Endothelial cell of umbilical vein (primary cell): ENCODE results near the gene RHOH.

Source experiments
- EZH2 ChIP-seq: IDR thresholded peaks from 2 replicates; pipeline ENCODE4 v1.6.1; 2012; ENCODE audit warnings: borderline replicate concordance, low read depth, mild to moderate bottlenecking, moderate library complexity, low read length, inconsistent platforms; ENCODE audit not compliant: severe bottlenecking
- FOS ChIP-seq: IDR thresholded peaks from 2 replicates; pipeline ENCODE4 v1.6.1; 2011; ENCODE audit warnings: mild to moderate bottlenecking, low read length, moderate library complexity, borderline replicate concordance; ENCODE audit not compliant: insufficient read depth
- MYC ChIP-seq: IDR thresholded peaks from one replicate; pipeline ENCODE4 v1.6.1; 2011; ENCODE audit warnings: mild to moderate bottlenecking, low read depth, low read length
- POLR2A ChIP-seq: IDR thresholded peaks from 2 replicates; pipeline ENCODE4 v1.6.1; 2012; ENCODE audit warnings: low read depth, mild to moderate bottlenecking, control low read depth, low read length
- POLR2AphosphoS5 ChIP-seq: IDR thresholded peaks from 2 replicates; pipeline ENCODE4 v1.6.1; 2012; ENCODE audit warnings: low read depth, mild to moderate bottlenecking, control low read depth, low read length, moderate library complexity; ENCODE audit not compliant: insufficient read depth
- TF ChIP-seq, protein P1 (sequence below), 2 donors: IDR thresholded peaks; 1 replicate in 1 of 2; 2 replicates in 1 of 2; pipeline ENCODE4 v1.5.1; 2011; ENCODE audit warnings: low read length in 2 of 2, mild to moderate bottlenecking in 2 of 2, moderate library complexity in 2 of 2, control low read depth in 1 of 2, inconsistent platforms in 1 of 2, low read depth in 1 of 2; ENCODE audit not compliant: insufficient read depth in 1 of 2; ENCODE audit errors: extremely low read depth in 1 of 2
- TF ChIP-seq, protein P2 (sequence below): IDR thresholded peaks from 2 replicates; pipeline ENCODE4 v1.6.1; 2011; ENCODE audit not compliant: insufficient read depth, insufficient read length

DNA sequence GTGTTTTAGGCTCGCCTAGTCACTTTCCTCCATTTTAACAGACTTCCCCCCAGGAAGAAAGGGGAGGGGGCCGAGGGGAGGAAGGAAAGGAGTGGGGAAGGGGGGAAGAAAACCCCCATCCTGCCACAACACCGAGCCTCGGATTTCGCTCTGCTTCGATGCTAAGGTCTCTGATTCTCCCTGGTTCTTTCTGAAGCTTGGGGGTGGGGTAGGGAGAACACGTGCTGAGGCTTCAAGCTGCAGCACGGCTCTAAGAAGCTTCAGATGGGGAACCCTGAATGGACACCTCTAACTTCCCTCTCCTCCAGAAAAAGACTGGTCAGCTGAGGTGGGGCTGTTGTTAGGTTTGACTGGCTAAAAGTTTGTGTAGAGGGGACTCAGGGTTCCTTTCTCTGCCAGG, 61.8 kb downstream of the RHOH start:
- TF ChIP-seq, protein P1, sequence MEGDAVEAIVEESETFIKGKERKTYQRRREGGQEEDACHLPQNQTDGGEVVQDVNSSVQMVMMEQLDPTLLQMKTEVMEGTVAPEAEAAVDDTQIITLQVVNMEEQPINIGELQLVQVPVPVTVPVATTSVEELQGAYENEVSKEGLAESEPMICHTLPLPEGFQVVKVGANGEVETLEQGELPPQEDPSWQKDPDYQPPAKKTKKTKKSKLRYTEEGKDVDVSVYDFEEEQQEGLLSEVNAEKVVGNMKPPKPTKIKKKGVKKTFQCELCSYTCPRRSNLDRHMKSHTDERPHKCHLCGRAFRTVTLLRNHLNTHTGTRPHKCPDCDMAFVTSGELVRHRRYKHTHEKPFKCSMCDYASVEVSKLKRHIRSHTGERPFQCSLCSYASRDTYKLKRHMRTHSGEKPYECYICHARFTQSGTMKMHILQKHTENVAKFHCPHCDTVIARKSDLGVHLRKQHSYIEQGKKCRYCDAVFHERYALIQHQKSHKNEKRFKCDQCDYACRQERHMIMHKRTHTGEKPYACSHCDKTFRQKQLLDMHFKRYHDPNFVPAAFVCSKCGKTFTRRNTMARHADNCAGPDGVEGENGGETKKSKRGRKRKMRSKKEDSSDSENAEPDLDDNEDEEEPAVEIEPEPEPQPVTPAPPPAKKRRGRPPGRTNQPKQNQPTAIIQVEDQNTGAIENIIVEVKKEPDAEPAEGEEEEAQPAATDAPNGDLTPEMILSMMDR (IDR thresholded peaks at IDR 0.05; ENCODE audit: extremely low read depth in 1 of 2, insufficient read depth in 1 of 2, low read depth in 1 of 2, low read length in 2 of 2), result no peak
- TF ChIP-seq, protein P2, sequence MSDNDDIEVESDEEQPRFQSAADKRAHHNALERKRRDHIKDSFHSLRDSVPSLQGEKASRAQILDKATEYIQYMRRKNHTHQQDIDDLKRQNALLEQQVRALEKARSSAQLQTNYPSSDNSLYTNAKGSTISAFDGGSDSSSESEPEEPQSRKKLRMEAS, result no peak
- TF ChIP-seq POLR2A, result no peak
- TF ChIP-seq POLR2AphosphoS5, result no peak
- no peak for TF ChIP-seq EZH2
- no peak for TF ChIP-seq FOS
- TF ChIP-seq MYC, result no peak
